LoVo (cell line): Measurements from ENCODE around the gene EXPH5.
"Not testable (repeated sequence)": the region's sequence is repeated elsewhere in the genome, so short reads cannot be mapped to it uniquely, and the experiment has no call there.

ENCODE experiments used
- DNase-seq: peaks from one replicate; pipeline ENCODE4 v3.0.0-alpha.2; 2016; ENCODE audit warnings: low spot score

EXPH5 gene

DNA sequence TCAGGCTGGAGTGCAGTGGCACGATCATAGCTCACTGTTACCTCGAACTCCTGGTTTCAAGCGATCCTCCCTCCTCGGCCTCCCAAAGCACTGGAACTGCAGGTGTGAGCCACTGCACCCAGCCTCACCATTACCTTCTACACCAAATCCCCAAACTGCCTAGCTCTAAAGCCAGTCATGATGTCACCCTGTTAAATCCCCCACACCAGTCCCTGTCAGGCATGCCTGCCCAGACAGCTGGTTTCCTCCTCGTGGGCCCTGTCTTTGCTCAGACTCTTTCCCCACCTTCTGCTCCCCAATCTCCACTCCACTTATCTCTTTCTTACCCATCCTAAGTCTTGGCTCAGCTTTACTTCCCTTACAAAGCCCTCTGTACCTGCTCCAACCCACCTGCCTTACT is 12.5 kb upstream of the EXPH5 start:
- no peak for DNase-seq

DNA sequence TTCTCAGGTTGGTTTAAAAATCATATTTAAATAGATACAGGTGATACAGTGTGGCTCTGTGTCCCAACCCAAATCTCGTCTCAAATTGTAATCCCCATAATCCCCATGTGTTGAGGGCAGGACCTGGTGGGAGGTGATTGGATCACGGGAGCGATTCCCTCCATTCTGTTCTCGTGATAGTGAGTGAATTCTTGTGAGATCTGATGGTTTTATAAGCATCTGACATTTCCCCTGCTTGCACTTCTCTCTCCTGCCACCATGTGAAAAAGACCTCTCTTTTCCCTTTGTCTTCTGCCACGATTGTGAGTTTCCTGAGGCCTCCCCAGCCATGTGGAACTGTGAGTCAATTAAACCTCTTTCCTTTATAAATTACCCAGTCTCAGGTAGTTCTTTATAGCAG is 9.2 kb upstream of the EXPH5 start:
- DNase-seq, result not testable (repeated sequence)

DNA sequence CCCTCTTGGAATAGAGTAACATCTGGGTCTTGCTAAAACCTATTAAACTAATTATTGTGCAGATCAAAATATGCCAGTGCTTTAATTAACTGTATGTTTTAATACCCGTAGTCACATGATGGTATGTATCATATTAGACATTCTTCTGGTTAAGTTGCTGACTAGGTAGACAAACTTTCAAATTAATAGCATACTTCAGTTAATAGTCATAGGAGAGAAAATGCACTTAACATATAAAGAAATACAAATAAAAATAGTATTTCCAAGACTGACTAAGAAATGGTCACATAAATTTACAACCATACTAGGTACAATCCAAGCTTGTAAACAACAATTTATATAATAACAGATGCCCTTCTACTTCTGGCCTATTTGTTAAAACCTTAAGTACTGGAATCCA is 7.6 kb upstream of the EXPH5 start:
- no peak for DNase-seq

DNA sequence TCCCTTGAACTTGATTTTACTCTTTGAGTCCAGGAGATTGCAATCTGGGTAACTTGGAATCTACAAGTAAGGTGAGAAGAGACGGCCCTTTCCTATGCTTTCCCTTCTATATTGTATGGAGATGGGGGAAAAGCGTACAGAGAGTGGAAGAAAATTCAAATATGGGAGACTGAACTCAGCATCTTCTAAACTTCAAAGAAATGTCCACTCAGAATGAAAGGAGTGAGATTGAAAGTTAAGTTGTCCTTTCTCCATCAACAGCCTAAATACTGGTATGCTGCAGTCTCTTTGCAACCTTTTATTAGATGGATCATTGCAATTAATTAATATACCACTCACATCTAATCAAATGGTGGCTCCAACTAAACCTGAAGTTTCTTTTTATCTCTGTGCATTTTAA is 6.4 kb upstream of the EXPH5 start:
- DNase-seq, result no peak

DNA sequence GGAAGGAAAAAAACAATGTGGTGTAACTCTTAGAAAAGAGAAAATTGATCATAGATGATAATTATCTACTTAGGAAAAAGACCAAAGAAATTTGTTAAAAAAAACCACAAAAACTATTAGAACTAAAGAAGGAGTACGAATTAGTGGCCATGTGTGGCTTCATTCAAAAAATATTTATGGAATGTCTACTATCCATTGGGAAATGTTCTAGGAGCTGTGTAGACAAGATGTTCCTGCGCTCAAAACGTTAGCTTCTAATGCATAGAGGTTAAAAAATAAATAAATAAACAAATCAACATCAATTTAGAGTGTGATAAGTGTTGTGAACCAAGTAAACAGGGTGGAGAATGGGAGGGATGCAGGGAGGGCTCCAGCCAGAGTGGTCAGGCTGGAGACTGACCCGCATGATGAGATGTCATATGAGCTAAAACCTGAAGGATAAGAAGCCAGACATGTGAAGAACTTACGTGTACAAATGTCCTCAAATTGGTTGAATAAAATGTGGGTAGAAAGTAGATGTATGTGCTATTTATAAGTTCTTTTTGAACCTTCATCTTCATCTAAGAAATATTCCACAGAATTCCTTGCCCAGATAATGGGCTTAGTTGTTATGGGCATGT is 4.3 kb upstream of the EXPH5 start:
- no peak for DNase-seq

DNA sequence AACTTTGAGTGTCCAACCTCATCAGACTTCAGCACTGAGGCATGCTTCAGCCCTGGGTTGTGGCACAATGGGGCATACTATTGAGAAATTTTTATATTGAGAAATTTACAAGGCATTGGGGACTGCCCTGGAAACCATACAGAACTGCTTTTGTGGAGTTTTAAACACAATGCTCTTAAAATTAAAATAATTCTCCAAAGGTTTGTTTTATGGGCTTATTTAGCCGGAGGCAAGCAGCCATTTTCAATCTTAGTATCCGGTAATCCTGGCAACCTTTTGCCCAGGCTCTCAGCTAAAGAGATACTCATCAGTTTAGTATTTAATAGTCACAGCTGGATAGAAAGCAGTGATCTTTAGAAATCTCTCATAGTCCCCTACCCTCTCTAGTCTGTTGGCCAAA is 3.1 kb upstream of the EXPH5 start:
- no peak for DNase-seq

DNA sequence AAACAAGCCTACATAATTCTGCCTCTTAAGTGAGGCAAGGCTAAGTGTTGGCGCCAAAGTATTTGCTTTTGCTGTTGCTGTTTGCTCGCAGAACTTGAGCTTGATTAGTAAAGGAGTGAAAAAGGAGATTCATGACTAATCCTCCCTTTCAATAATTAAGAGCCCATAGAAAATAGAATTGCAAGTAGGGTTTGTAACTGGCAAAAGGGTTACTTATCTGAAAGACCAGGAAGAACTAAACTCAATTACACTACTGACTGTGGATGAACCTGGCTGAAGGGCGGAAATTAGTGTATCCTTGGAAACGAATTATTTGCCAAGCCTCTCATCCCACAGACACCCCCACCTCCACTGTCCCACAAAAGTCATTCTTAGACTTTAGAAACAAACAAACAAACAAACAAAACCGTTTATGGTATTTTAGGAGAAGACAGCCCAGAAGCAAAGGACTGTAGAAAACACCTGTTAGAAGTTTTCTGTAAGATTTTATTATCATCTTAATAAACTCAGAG is 411 bp upstream of the EXPH5 start:
- no peak for DNase-seq

DNA sequence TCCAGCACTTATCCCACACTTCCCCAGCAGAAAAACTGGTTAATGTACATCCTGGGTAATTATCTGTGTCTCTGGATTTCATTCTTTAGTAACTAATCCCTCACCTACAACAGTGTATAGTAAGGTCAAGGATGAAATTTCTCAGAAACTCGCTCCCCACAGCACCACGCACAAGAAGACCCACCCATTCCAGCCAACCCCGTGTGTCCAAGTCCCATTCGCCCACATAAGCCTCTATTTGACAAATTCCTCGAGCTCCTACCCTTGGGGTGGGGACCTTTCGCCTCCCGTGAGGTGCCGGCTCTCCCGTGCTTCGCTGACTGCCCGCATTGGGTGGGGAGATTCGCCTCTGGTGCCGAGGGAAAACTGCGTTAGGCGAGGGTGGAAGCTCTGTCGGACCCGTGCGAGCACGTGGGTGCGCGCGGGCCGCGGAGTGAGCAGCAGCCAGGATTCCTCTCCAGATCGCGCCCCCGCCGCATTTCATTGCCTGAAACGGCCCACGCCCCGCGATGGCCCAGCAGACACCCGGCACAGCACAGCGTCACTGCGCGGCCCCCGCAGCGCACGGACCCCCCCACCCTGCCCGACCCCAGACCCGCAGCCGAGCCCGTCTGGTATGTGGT is 866 bp downstream of the EXPH5 start:
- peak; percentile 23 for DNase-seq

DNA sequence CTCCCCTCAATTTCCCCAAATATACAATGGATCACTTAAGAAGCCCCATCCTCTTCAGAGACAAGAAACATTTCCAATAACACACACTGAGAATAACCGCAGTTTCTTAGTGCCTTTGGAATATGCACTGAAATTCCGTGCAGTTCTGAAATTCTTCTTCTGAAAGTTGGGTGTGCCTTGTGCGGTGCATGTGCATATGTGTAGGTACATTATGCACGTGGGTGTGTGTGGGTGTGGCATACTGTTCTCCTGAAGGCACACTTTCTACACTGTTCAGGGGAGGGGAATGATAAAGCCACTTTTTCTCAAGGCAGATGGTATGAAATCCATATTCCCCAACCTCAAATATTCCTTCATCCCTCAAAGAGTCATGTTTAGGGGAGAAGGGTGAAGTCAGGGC is 1.7 kb downstream of the EXPH5 start:
- no peak for DNase-seq

DNA sequence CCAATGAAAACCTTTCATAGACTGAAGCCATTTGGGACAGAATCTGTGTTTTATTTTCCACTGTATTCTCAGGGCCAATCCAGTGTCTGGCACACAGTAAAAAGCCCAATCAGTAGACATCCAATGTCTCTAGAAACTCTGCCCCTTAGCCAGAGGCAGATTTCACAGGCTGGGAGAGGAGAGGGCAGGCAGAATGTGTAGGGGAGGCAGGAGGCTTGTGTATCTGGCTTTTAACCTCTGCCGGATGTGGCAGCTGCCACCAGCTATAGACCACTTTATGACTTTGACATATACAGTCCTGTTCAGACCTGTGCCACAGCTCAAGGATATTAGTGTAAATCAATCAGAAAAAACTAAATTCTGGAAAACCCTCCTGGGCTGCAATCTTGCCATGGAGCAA is 4.4 kb downstream of the EXPH5 start:
- DNase-seq, result no peak

DNA sequence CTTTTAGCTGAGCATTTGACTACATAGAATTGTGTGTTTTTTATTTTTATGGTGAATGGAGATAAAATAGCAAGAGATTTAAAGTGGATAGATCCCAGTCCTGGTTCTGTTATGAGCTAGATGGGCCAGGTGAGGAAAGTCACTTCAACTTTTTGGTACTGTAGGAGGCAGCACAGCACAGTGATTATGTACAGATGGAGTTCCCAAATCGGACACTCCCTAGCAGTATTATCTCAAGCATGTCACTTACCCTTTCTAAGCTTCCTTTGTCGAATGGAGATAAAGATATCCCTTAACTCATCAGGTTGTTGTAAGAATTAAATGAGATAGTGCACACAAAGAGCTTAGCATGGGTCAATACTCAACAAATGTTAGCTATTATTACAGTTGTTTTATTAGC is 5.3 kb downstream of the EXPH5 start:
- DNase-seq, result no peak

DNA sequence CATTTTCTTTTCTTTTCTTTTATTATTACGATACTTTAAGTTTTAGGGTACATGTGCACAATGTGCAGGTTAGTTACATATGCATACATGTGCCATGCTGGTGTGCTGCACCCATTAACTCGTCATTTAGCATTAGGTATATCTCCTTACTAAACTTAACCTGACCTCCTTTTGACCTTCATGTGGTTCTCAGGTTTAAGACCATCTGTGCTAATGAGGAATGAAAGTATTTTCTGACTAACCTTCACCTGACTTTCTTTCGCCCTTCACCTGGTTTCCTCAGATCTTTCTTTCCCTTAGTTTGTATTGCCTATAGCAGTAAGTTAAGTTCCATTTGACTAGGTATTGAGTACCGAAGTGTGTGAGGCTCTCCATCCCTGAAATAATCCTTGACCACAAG is 6.5 kb downstream of the EXPH5 start:
- no peak for DNase-seq

DNA sequence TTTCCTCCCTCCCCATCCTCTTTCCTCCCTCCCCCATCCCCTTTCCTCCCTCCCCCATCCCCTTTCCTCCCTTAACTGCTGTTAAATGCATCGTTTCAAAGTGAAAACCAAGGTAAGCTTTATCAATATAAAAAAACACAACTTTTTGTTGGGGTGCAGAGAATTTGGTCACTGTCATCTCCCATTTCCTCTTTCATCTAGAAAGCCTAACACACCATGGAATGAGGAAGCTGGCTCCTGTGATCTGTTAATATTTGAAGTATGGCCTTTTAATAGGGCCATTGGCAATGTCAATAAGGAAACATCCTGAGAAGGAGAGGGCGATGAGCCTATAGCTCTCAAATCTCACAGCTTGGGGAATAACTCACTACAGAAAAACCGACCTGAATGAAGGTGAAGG is 7.0 kb downstream of the EXPH5 start:
- DNase-seq, result peak; percentile 28

DNA sequence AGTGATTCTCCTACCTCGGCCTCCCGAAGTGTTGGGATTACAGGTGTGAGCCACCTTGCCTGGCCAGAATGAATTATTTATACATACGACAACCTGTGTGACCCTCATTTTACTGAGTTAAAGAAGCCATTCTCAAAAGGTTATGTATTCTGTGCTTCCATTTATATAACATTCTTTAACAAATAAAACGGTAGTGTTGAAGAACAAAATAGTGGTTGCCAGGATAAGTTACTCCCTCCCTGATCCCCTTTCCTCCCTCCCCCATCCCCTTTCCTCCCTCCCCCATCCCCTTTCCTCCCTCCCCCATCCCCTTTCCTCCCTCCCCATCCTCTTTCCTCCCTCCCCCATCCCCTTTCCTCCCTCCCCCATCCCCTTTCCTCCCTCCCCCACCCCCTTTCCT is 7.4 kb downstream of the EXPH5 start:
- not testable (repeated sequence) for DNase-seq

DNA sequence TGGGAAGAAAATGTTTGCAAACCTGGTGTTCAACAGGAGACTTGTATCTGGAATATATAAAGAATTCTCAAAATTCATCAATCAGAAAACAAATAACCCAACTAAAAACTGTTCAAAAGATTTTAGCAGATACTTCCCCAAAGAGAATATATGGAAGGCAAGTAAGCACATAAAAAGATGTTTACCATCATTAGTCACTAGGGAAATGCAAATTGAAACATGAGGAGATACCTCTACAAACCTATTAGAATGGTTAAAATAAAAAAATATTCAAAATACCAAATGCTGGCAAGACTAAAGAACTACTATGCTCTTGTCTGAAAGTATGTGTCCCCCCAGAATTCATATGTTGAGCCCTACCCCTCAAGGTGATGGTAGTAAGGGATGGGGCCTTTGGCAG is 8.6 kb downstream of the EXPH5 start:
- no peak for DNase-seq

DNA sequence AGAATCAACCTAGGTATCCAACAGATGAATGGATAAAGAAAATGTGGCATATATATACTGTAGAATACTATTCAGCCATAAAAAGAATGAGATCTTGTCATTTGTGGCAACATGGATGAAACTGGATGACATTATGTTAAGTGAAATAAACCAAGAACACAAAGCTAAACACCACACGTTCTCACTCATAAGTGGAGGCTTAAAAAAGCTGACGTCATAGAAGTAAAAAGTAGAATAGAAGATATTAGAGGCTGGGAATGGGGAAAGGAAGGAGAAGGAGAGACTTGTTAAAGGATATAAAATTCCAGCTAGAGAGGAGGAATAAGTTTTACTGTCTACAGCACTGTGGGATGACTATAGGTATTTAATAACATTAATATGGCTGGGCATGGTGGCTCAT is 12.9 kb downstream of the EXPH5 start:
- DNase-seq, result no peak

DNA sequence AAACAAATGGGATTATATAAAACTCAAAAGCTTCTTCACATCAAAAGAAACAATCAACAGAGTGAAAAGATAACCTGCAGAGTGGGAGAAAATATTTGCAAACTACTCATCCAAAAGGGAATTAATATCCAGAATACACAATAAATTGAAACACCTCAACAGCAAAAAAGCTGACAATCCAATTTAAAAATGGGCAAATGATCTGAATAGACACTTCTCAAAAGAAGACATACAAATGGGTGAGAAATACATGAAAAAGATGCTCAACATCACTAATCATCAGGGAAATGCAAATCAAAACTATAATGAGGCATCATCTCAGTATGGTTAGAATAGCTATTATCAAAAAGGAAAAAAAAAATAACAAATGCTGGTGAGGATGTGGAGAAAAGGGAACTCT is 13.5 kb downstream of the EXPH5 start:
- no peak for DNase-seq

DNA sequence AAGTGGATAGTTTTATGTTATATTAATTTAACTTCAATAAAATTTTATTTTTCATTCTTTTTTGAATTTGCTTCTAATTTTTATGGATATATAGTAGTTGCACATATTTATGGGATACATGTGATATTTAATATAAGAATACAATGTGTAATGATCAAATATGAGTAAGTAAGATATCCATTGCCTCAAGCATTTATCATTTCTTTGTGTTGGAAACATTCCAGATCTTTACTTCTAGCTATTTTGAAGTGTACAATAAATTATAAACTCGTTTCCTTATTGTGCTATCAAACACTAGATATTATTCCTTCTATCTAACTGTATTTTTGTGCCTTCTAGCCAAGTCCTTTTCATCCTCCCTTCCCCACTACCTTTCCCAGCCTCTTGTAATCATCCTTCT is 17.0 kb downstream of the EXPH5 start:
- DNase-seq, result no peak

DNA sequence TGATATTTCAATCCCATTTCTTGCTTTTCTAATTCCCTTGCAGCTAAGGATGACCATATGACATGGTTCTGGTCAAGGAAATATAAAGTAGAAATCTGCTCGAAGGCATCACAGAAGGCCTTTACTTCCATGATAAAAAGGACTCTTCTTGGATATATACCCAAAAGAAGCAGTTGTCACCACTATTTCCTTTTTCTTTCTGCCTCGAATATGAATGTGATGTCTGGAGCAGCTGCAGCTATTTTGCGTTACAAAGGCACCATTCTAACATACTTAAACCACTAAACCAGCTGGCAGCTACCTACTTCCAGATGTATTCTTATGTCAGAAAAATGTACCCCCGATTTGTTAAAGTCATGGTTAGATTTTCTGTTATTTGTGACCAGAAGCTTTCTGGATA is 18.9 kb downstream of the EXPH5 start:
- no peak for DNase-seq

DNA sequence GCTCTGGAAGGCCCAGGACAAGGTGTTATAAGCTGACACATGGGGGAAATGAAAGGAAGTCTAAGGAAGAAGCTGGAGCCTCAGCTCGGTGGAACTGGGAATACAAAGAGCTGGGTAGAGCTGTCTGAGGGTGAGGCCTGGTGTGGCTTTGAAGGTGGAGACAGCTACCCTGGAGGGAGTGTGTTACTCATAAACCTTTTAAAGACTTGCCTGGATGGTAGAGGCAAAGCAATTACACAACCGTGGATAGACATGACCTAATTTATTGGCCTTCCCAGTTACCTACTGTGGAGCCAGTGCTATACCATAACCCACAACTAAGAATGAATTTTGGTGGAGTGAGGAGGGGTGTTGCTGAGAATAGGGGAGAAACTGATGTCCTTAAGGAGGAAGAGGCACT is 22.6 kb downstream of the EXPH5 start:
- DNase-seq, result peak; percentile 62

DNA sequence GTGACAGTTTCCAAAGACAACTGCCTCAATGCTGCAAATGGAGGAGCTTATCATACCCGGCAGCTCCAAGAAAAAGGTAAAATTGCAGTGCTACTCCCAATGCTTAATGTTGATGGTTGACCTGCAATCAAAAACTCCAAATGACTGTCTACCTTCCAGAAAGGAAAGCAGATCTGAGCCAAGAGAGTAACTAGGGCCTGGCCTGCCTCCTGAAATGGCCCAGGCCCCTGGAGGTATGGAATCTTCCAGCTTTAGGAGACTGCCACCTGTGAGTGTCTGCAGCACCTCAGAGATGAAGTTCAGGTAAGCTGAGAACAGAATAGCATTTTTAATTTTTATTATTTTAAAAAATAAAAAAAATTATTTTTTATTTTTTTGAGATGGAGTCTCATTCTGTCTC is 23.7 kb downstream of the EXPH5 start:
- DNase-seq, result no peak

DNA sequence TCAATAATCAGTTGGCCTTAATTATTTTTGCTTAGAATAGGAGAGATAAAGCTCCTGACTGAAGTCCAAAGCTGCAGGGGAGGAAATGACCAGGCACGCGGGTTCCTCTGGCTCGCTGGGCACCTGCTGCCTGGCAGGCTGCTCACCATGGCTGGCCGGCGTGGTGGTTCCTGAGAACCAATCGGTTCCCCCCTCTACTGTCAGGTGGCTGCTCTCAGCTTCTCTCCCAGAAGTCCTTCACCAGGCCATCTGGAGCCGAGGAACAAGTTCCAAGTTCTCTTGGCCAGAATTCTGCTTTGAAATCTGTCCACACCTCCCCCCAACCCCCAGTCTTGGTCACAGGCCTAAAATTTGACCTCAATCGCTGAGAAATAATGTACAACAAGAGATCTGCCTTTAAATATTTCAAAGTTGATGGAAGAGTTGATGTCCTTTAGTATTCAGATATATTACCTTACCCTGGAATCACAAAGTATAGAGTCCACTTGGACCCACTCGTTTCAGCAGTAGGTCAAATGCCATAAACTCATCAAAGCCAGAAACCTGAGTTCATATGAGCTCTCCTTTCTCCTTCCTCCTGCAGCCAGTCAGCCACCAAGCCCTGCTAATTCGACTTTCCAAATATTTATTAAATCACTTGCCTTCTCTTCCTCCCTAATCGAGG is 25.2 kb downstream of the EXPH5 start:
- no peak for DNase-seq

DNA sequence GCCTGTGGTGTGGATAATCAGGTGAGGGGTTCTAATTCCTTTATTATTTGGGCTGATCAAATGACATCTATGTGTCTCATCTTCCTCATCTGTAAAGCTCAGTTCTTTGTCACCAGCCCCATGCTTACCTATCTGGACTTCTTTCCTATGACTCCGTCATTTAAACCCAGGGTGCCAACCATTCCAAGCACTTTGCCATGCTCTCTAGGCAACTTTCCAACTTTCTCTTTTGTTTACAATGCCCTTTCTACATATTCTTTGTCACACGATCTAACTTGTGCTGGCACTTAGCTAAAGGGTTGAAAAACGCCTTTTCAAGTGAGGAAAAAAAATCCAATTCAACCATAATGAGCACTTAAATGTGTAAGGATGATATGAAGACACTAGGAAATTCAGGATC is 27.9 kb downstream of the EXPH5 start:
- DNase-seq, result no peak
